Adrenal gland (tissue), 5 donors: Measurements from ENCODE around the gene HOMER2.

ENCODE experiments used
- CTCF ChIP-seq, 6 experiments: fragments of 450-650 bp in 4 of 6; fragments of 200-600 bp in 2 of 6; sonication (generic) in 1 of 6; IDR thresholded peaks; 1 replicate in 5 of 6; 2 replicates in 1 of 6; pipeline versions ENCODE4 v1.5.1 to v1.8.0; 2016 to 2021; ENCODE audit warnings: antibody characterized with exemption in 6 of 6, mild to moderate bottlenecking in 2 of 6, moderate library complexity in 1 of 6
- POLR2A ChIP-seq, 2 donors: fragments of 450-650 bp; IDR thresholded peaks; one replicate each; pipeline ENCODE4 v1.6.1; 2017; ENCODE audit warnings: antibody characterized with exemption in 2 of 2, mild to moderate bottlenecking in 2 of 2, moderate library complexity in 1 of 2
- donor health status: DM: no; HTN: no; CAD: no.

- no peak for TF ChIP-seq CTCF (IDR thresholded peaks at IDR 0.05)
- no peak for TF ChIP-seq POLR2A (IDR thresholded peaks at IDR 0.05)
These were observed 89.6 kb downstream of the HOMER2 start for GRCh38 chr15:82862886-82863285.
